GM19351 (cell line): ENCODE data around the gene WFDC8.

Source experiments
- ATAC-seq: cut with Tn5 transposase; IDR thresholded peaks from one replicate; pipeline ENCODE4 v1.9.1; 2021; ENCODE audit warnings: mild to moderate bottlenecking, moderate library complexity; ENCODE audit not compliant: unreplicated experiment

Gene WFDC8

GRCh38 chr20:45550765-45551164 is 28.3 kb downstream of the WFDC8 start:
- no peak for ATAC-seq

GRCh38 chr20:45548410-45548809 is 30.7 kb downstream of the WFDC8 start:
- ATAC-seq = no peak

- no peak for ATAC-seq
These were observed 31.8 kb downstream of the WFDC8 start, which contains the start of gene EPPIN for GRCh38 chr20:45547206-45547770. Gene EPPIN, minus strand, starts transcription at chr20:45547401. Its CDS starts 44 bp downstream, at chr20:45547357.

DNA sequence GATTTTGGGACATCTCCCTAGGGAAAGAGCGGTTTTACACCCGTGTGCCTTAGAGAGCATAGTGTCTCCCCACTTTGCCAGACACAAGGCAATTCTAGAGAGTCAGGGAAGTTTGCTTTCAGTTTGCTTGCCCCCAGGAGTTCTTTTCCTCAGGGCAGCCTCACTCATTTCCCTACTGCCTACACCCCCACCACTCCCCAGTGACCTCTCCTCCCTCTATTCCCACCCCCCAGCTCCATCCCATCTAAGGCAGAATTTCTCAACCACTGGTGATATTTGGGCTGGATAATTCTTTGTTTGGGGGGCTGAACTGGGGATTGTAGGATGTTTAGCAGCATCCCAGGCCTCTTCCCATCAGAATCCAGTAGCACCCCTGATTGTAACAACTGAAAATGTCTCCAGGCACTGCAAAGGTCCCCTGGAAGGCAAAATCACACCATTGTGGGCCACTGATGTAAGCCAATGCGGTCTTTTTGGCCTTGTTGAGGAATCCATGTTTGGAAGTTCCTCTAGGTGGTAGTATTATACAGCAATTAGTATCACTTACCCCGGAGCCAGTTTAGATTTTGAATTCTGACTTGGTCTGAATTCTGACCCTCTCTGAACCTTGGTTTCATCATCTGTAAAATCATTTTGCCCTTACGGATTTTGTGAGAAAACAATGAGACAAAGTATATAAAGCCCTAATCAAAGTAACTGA is 33.2 kb downstream of the WFDC8 start:
- no peak for ATAC-seq

DNA sequence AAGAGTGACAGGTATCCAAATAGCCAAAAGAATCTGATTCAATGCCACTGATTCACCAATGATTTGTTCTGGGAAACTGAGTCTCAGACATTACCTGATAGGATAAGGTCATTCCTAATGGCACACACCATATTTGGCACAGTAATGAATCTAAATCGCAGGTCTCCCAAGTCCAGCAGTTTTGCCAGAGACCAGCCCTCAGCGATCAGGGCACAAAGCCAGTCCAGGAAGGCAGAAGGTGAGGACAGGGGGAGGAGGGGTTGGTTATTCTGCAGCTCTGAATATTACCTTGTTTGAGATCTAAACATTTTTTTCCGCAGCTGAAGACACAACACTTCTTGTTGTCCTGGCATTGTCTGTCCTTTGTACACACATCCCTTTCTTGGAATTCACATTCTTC is 33.7 kb downstream of the WFDC8 start:
- ATAC-seq = no peak

GRCh38 chr20:45539382-45539781 is 39.7 kb downstream of the WFDC8 start, which contains the start of gene WFDC6:
Gene WFDC6, minus strand, starts transcription at chr20:45539482. Its CDS starts 75 bp downstream, at chr20:45539407.
- no peak for ATAC-seq

DNA sequence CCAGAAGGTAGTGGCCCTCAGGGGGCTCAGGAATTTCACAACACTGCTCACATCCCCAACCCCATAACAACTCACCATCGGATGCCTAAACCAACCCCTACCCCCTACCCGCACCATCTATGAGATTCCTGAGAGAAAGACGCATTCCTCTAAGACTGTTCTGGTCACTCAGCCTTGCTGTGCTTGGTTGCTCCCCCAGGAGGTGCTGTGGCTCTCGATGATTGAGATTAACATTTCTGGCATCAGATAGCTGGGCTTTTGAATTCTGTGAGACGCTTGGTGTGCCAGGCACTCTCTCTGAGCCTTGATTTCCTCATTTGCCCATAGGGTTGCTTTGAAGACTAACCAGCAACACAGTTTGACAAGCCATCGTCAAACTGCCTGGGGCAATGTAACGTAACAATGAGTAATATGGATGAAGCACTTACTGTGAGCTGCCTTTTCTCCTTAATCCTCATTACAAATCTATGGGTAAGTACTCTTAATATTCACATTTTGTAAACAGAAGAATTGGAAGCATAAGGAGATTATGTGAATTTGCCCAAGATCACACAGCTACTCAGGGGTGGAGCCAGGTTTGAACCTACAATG is 40.8 kb downstream of the WFDC8 start:
- ATAC-seq = no peak

GRCh38 chr20:45527294-45527693 is 51.8 kb downstream of the WFDC8 start:
- ATAC-seq = no peak

DNA sequence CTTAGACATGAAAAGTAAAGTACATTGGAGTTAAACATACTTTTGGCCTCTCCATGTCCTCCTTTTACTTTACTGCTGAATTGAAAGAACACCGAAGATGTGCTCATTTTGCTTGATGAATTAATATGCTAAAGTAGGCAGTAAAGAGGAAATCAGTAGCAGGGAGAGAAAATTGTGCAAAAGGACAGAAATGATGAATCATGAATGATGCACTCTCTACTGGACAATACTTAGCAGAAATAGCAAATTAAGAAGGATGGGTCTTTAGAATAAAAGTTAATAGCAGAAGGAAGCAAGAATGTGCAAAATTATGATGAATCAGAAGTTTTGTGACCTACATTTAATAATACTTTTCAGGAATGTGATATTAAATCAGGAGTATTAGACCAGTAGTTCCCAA is 55.3 kb downstream of the WFDC8 start:
- ATAC-seq = no peak

DNA sequence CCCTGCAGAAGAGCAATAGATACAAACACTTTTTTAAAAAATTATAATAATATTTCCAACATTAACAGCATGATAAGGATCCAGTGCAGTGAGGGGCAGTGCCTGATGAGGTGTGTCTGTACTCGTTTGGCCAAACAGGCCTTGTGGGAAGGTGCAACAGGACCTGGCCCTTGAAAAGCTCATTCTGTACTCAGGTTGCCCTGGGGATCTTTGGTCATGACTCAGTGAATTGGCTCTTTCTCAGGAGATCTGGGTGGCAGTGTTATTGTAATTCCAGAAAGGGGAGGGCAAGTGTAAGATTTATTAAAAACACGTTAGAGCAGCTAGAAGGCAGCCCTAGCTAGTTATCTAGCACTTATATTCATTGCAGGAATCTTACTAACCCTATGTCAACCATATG is 60.8 kb downstream of the WFDC8 start:
- ATAC-seq = no peak

DNA sequence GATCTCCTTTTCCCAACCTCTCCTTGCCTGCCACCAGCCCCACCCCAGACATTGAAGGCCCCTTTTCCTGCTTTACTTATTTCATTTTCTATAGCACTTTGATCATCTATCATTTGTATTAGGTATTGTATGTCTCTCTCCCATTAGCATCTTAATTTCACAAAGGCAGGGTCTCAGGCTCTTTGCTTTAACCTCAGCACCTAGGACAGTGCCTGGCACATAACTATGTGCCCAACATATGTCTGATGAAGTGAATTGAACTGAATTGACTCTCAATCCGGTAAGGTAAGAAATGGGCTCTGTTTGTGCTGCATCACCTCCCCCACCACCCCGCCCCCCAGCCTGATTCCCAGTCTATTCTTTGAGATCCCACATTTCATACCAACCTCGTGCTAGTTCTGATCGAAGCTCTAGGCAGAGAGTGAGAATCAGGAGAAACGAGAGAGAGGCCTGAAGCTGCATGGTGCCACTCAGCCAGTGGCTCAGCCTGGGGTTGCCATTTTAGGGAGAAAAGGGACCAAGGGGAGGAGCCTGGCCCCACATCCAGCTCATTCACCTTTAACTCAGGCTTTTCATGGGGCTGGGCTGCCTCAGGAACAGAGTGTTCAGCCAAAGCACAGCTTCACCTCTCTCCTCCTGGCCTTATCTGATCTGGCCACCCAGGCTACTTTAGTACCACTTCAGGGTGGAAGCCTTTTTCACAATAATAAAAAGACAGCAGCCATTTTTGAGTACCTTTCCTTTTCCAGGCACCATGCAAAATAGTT is 63.8 kb downstream of the WFDC8 start, which contains the start of gene SPINT3:
SPINT3 (minus strand) TSS at position 476 of the 767 bp plus-strand sequence; CDS start at position 462, 14 bp downstream.
- no peak for ATAC-seq

- ATAC-seq = no peak
These were observed 68.7 kb downstream of the WFDC8 start for GRCh38 chr20:45510242-45510862.

DNA sequence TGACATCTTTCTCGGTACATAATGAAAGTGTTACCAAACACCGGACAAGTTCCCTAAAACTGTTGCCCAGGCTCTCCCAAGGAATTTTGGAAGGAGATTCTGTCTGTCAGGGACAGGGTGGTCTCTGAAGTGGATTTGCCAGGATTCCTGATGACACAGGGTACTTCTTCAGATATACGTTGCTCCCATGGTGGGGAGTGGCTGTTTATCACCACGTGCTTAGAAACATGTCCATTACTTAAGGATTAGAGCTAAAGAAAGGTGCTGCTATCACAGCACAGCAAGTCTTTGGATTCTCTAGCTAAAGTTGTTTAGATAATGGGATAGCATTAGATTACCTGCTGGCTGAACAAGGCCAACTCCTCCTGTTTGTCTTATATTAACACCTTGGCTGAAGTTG is 70.0 kb downstream of the WFDC8 start:
- no peak for ATAC-seq

GRCh38 chr20:45508068-45508886 is 70.8 kb downstream of the WFDC8 start:
- no peak for ATAC-seq

- ATAC-seq = peak; percentile 50
These were observed 71.9 kb downstream of the WFDC8 start for GRCh38 chr20:45507011-45507820.

GRCh38 chr20:45506398-45506797 is 72.7 kb downstream of the WFDC8 start:
- no peak for ATAC-seq

- ATAC-seq = no peak
These were observed 75.7 kb downstream of the WFDC8 start for GRCh38 chr20:45503403-45503802.

GRCh38 chr20:45502561-45502960 is 76.5 kb downstream of the WFDC8 start:
- ATAC-seq = no peak
